A673 (cell line): ENCODE measurements around the gene DIPK1A. TPM values are rescaled to one million over a fixed set of nuclear protein-coding genes. Genes with fewer than 3 reads are reported as not detected.
A peak's percentile ranks its signal among the peaks of the same experiment; 100 is the strongest.

Source experiments
- BruUV-seq: library from RNA; stranded (reverse); fragments of 400-500 nt; replicated peaks from 2 replicates; lab custom pipeline; 2021; lab: Mats Ljungman, UMichigan
- CTCF ChIA-PET: fragments of 300-600 bp; sonication (Branson Sonifier 250); formaldehyde crosslinking; loops from one replicate; lab custom pipeline; 2022; ENCODE audit warnings: antibody characterized with exemption; lab: Charles Lee
- POLR2A ChIA-PET: fragments of 300-600 bp; sonication (Branson Sonifier 250); formaldehyde crosslinking; loops from one replicate; lab custom pipeline; 2022; ENCODE audit warnings: antibody characterized with exemption; ENCODE audit not compliant: low non-redundant PET; lab: Charles Lee
- DNase-seq: peaks from one replicate; pipeline ENCODE4 v3.0.0-alpha.2; 2015; ENCODE audit warnings: low spot score
- H3K27ac ChIP-seq: fragments of 200-600 bp; sonication (generic); 2 replicates; pipeline ENCODE4 v1.5.1; 2016; ENCODE audit warnings: mixed run types, low read depth, mild to moderate bottlenecking, mixed read lengths, antibody characterized with exemption, low read length; ENCODE audit not compliant: poor library complexity, severe bottlenecking
- H3K27me3 ChIP-seq: fragments of 200-600 bp; sonication (generic); replicated peaks from 2 replicates; pipeline ENCODE4 v1.6.1; 2017; ENCODE audit warnings: mixed run types, low read depth, mild to moderate bottlenecking, mixed read lengths, antibody characterized with exemption, low read length; ENCODE audit not compliant: insufficient read depth, poor library complexity
- H3K36me3 ChIP-seq: fragments of 200-600 bp; sonication (generic); 2 replicates; pipeline ENCODE4 v1.6.1; 2016; ENCODE audit warnings: mixed run types, mild to moderate bottlenecking, mixed read lengths, antibody characterized with exemption, low read length; ENCODE audit not compliant: insufficient read depth, poor library complexity, severe bottlenecking
- H3K4me1 ChIP-seq: fragments of 200-600 bp; sonication (generic); 2 replicates; pipeline ENCODE4 v1.6.1; 2017; ENCODE audit warnings: mixed run types, mild to moderate bottlenecking, mixed read lengths, antibody characterized with exemption, low read length; ENCODE audit not compliant: insufficient read depth, poor library complexity, severe bottlenecking
- H3K4me3 ChIP-seq: fragments of 200-600 bp; sonication (generic); 2 replicates; pipeline ENCODE4 v1.5.1; 2016; ENCODE audit warnings: low read depth, mixed run types, mild to moderate bottlenecking, mixed read lengths, low read length; ENCODE audit not compliant: poor library complexity, severe bottlenecking
- H3K9me3 ChIP-seq: fragments of 200-600 bp; sonication (generic); 2 replicates; pipeline ENCODE4 v1.6.1; 2016; ENCODE audit warnings: mixed run types, low read depth, mild to moderate bottlenecking, mixed read lengths, antibody characterized with exemption, low read length; ENCODE audit not compliant: poor library complexity, severe bottlenecking
- CTCF ChIP-seq: fragments of 300-800, 200-600 bp; sonication (generic); conservative IDR thresholded peaks from 2 replicates; pipeline ENCODE4 v1.5.1; 2017; ENCODE audit warnings: low read depth, mild to moderate bottlenecking, antibody characterized with exemption, low read length, moderate library complexity, mixed read lengths
- EZH2 ChIP-seq: fragments of 200-600 bp; sonication (generic); IDR thresholded peaks from 2 replicates; pipeline ENCODE4 v1.6.1; 2017; ENCODE audit warnings: borderline replicate concordance, low read depth, mild to moderate bottlenecking, mixed read lengths, antibody characterized with exemption, low read length; ENCODE audit not compliant: poor library complexity, severe bottlenecking
- intact Hi-C: fragments of 100-400 bp; cut with micrococcal nuclease; formaldehyde crosslinking; loops from one replicate; pipeline ENCODE4 v1.10.0; 2022; ENCODE audit not compliant: unreplicated experiment
- total RNA-seq: library from RNA; stranded (reverse); gene quantifications from 2 replicates; pipeline ENCODE4 v1.2.3, GENCODE V29; 2021

DIPK1A gene
- total RNA-seq, 1 experiment from 2014 or later: 10.9 TPM

GRCh38 chr1:92949937-92950817, 11.1 kb downstream of the DIPK1A start:
- no peaks in the 10 kb centered on the region for H3K27me3 ChIP-seq
- H3K4me3 ChIP-seq: no peak overlapping the region
- DNase-seq: peak; percentile 59
- TF ChIP-seq CTCF (no peak), EZH2 (no peak)
- H3K27ac ChIP-seq: peak overlapping the region; percentile 24
- CTCF ChIA-PET: interaction anchor here (0.5 to 0.9 kb wide), 3 partner anchors 12 to 882 kb away, joined by 3 read pairs; no protein-coding TSS in a partner anchor
- POLR2A ChIA-PET: no interaction called here
- BruUV-seq: no TSS peak
- peaks cover 5% of the 10 kb centered on the region for H3K9me3 ChIP-seq
- intact Hi-C loops: no loop called here
- peaks cover 18% of the 10 kb centered on the region for H3K4me1 ChIP-seq
- H3K36me3 ChIP-seq: no peaks in the 10 kb centered on the region

GRCh38 chr1:92948071-92948470, 13.2 kb downstream of the DIPK1A start:
- Histone ChIP-seq H3K4me1 (peaks cover 18% of the 10 kb centered on the region), H3K27ac (no peak overlapping the region), H3K36me3 (no peaks in the 10 kb centered on the region), H3K4me3 (no peak overlapping the region), H3K27me3 (no peaks in the 10 kb centered on the region), H3K9me3 (peaks cover 5% of the 10 kb centered on the region)
- TF ChIP-seq CTCF (no peak), EZH2 (no peak)
- CTCF ChIA-PET: no interaction called here
- POLR2A ChIA-PET: interaction anchor here (0.6 kb wide), 1 partner anchor 40 kb away, joined by 3 read pairs; no protein-coding TSS in a partner anchor
- no peak for DNase-seq
- BruUV-seq: no TSS peak
- intact Hi-C loops: no loop called here

GRCh38 chr1:92945748-92946270, 15.5 kb downstream of the DIPK1A start:
- H3K9me3 ChIP-seq: peaks cover 5% of the 10 kb centered on the region
- H3K4me3 ChIP-seq: no peak overlapping the region
- H3K4me1 ChIP-seq: peaks cover 6% of the 10 kb centered on the region
- TF ChIP-seq EZH2 (no peak), CTCF (no peak)
- H3K36me3 ChIP-seq: no peaks in the 10 kb centered on the region
- no peak for DNase-seq
- no TSS peak for BruUV-seq
- no peaks in the 10 kb centered on the region for H3K27me3 ChIP-seq
- ChIA-PET POLR2A (no interaction called here), CTCF (no interaction called here)
- H3K27ac ChIP-seq: no peak overlapping the region
- intact Hi-C loops: no loop called here
